HepG2 (cell line): Measurements from ENCODE around the gene ERF. TPM values are rescaled to one million over a fixed set of nuclear protein-coding genes. Genes with fewer than 3 reads are reported as not detected.

ENCODE experiments used
- BRCA1 ChIP-seq: sonication (generic); formaldehyde crosslinking; IDR thresholded peaks from 2 replicates; pipeline ENCODE4 v1.4.0; 2020; ENCODE audit warnings: missing genetic modification reagents
- ELF1 ChIP-seq: sonication (generic); formaldehyde crosslinking; IDR thresholded peaks from 2 replicates; pipeline ENCODE4 v1.4.0; 2020; ENCODE audit warnings: missing genetic modification reagents
- ESRRA ChIP-seq: sonication (generic); formaldehyde crosslinking; IDR thresholded peaks from 2 replicates; pipeline ENCODE4 v1.5.1; 2020; ENCODE audit warnings: mild to moderate bottlenecking, low read depth, missing genetic modification reagents
- FOXM1 ChIP-seq: sonication (generic); formaldehyde crosslinking; IDR thresholded peaks from 2 replicates; pipeline ENCODE4 v1.5.0; 2020; ENCODE audit warnings: missing genetic modification reagents
- GPN1 ChIP-seq: sonication (generic); formaldehyde crosslinking; IDR thresholded peaks from 2 replicates; pipeline ENCODE4 v1.5.1; 2020; ENCODE audit warnings: missing genetic modification reagents, borderline replicate concordance
- HDAC2 ChIP-seq: sonication (generic); formaldehyde crosslinking; IDR thresholded peaks from 2 replicates; pipeline ENCODE4 v1.4.0; 2020; ENCODE audit warnings: missing genetic modification reagents
- JUND ChIP-seq: sonication (generic); formaldehyde crosslinking; IDR thresholded peaks from 2 replicates; pipeline ENCODE4 v1.8.0; 2022; ENCODE audit warnings: mild to moderate bottlenecking, missing genetic modification reagents
- KDM6A ChIP-seq: IDR thresholded peaks from 2 replicates; pipeline ENCODE4 v1.6.1; 2016; ENCODE audit warnings: low read depth
- KLF9 ChIP-seq: IDR thresholded peaks from 2 replicates; pipeline ENCODE4 v1.6.1; 2016; ENCODE audit warnings: low read depth
- KMT2A ChIP-seq: sonication (generic); formaldehyde crosslinking; IDR thresholded peaks from 2 replicates; pipeline ENCODE4 v1.4.0; 2020; ENCODE audit warnings: missing genetic modification reagents
- MTF1 ChIP-seq: sonication (generic); formaldehyde crosslinking; IDR thresholded peaks from 2 replicates; pipeline ENCODE4 v1.5.0; 2020; ENCODE audit warnings: missing genetic modification reagents
- NFE2L1 ChIP-seq: sonication (generic); formaldehyde crosslinking; IDR thresholded peaks from 2 replicates; pipeline ENCODE4 v1.4.0; 2020; ENCODE audit warnings: missing genetic modification reagents, mild to moderate bottlenecking, borderline replicate concordance
- NPAS2 ChIP-seq: sonication (generic); formaldehyde crosslinking; IDR thresholded peaks from 2 replicates; pipeline ENCODE4 v1.8.0; 2022; ENCODE audit warnings: mild to moderate bottlenecking, missing genetic modification reagents, borderline replicate concordance
- SRF ChIP-seq: IDR thresholded peaks from 2 replicates; pipeline ENCODE4 v1.6.1; 2011; ENCODE audit warnings: mild to moderate bottlenecking, low read depth, low read length, moderate library complexity
- SYNCRIP ChIP-seq: fragments of 200-400 bp; formaldehyde crosslinking; IDR thresholded peaks from 2 replicates; pipeline ENCODE4 v1.6.1; 2018; ENCODE audit warnings: mild to moderate bottlenecking, low read depth, low read length; ENCODE audit not compliant: insufficient read depth
- TBL1XR1 ChIP-seq: fragments of 150-350 bp; IDR thresholded peaks from 2 replicates; pipeline ENCODE4 v1.6.1; 2014; ENCODE audit warnings: borderline replicate concordance, low read length; ENCODE audit not compliant: partially characterized antibody
- TCF7 ChIP-seq: sonication (generic); IDR thresholded peaks from 2 replicates; pipeline ENCODE4 v1.6.1; 2016; ENCODE audit warnings: antibody characterized with exemption, low read depth
- ZBTB7A ChIP-seq: sonication (generic); formaldehyde crosslinking; IDR thresholded peaks from 2 replicates; pipeline ENCODE4 v1.8.0; 2022; ENCODE audit warnings: mild to moderate bottlenecking, missing genetic modification reagents
- ZKSCAN5 ChIP-seq: sonication (generic); formaldehyde crosslinking; IDR thresholded peaks from 2 replicates; pipeline ENCODE4 v1.5.1; 2020; ENCODE audit warnings: mild to moderate bottlenecking, missing genetic modification reagents
- ZNF230 ChIP-seq: sonication (generic); formaldehyde crosslinking; IDR thresholded peaks from 2 replicates; pipeline ENCODE4 v1.4.0; 2020; ENCODE audit warnings: mild to moderate bottlenecking, missing genetic modification reagents
- ZNF24 ChIP-seq: fragments of 450-650 bp; IDR thresholded peaks from 2 replicates; pipeline ENCODE4 v1.6.1; 2017; ENCODE audit warnings: antibody characterized with exemption, mild to moderate bottlenecking
- ZNF430 ChIP-seq: sonication (generic); formaldehyde crosslinking; IDR thresholded peaks from 2 replicates; pipeline ENCODE4 v1.9.0; 2021; ENCODE audit warnings: mild to moderate bottlenecking, missing genetic modification reagents
- ZNF432 ChIP-seq: sonication (generic); formaldehyde crosslinking; IDR thresholded peaks from 2 replicates; pipeline ENCODE4 v1.5.0; 2020; ENCODE audit warnings: missing genetic modification reagents, mild to moderate bottlenecking, borderline replicate concordance
- ZNF629 ChIP-seq: sonication (generic); formaldehyde crosslinking; conservative IDR thresholded peaks from 2 replicates; pipeline ENCODE4 v1.5.0; 2020; ENCODE audit warnings: missing genetic modification reagents
- ZNF644 ChIP-seq: IDR thresholded peaks from 2 replicates; pipeline ENCODE4 v1.6.1; 2016; ENCODE audit warnings: low read depth
- ZNF674 ChIP-seq: sonication (generic); formaldehyde crosslinking; IDR thresholded peaks from 2 replicates; pipeline ENCODE4 v1.5.0; 2020; ENCODE audit warnings: low read depth, mild to moderate bottlenecking, missing genetic modification reagents
- ZNF784 ChIP-seq: sonication (generic); formaldehyde crosslinking; IDR thresholded peaks from 2 replicates; pipeline ENCODE4 v1.5.1; 2020; ENCODE audit warnings: missing genetic modification reagents, mild to moderate bottlenecking, borderline replicate concordance
- ZNF816 ChIP-seq: sonication (generic); formaldehyde crosslinking; IDR thresholded peaks from 2 replicates; pipeline ENCODE4 v1.8.0; 2022; ENCODE audit warnings: missing genetic modification reagents, mild to moderate bottlenecking, borderline replicate concordance
- ZNF839 ChIP-seq: sonication (generic); formaldehyde crosslinking; IDR thresholded peaks from 2 replicates; pipeline ENCODE4 v1.4.0; 2020; ENCODE audit warnings: missing genetic modification reagents, mild to moderate bottlenecking, borderline replicate concordance
- ZSCAN12 ChIP-seq: sonication (generic); formaldehyde crosslinking; IDR thresholded peaks from 2 replicates; pipeline ENCODE4 v1.9.0; 2021; ENCODE audit warnings: mild to moderate bottlenecking, missing genetic modification reagents
- ZZZ3 ChIP-seq: sonication (generic); formaldehyde crosslinking; IDR thresholded peaks from 2 replicates; pipeline ENCODE4 v1.4.0; 2020; ENCODE audit warnings: missing genetic modification reagents, mild to moderate bottlenecking, borderline replicate concordance
- polyA plus RNA-seq, 8 experiments: library from polyadenylated mRNA; depleted of rRNA in 3 of 8; stranded (reverse) in 7 of 8; unstranded in 1 of 8; fragments of >200 nt; fragmentation: Illumina TruSeq in 4 of 8; extraction: Trizol in 4 of 8; gene quantifications; 2 replicates each; pipeline versions ENCODE4 v1.2.1 to v1.2.3, GENCODE V29; 2011 to 2016; ENCODE audit warnings: low read depth in 4 of 8, missing spikeins in 1 of 8, mixed read lengths in 1 of 8; ENCODE audit not compliant: insufficient read depth in 1 of 8
- total RNA-seq, 5 experiments: library from RNA; depleted of rRNA; stranded (reverse); fragments of >200 nt; fragmentation: Illumina TruSeq; extraction: Trizol; gene quantifications; 2 replicates each; pipeline ENCODE4 v1.2.3, GENCODE V29; 2016; ENCODE audit warnings: low read depth in 1 of 5
- TF ChIP-seq, protein P1 (sequence below): sonication (generic); formaldehyde crosslinking; IDR thresholded peaks from 2 replicates; pipeline ENCODE4 v1.8.0; 2022; ENCODE audit warnings: low read depth, missing genetic modification reagents

ERF gene
- total and polyA plus RNA-seq, 2 of the 13 experiments (the other 11 are each of a cell fraction or from before 2014, with no cell fraction given) = 67.1 to 69.9 TPM

DNA sequence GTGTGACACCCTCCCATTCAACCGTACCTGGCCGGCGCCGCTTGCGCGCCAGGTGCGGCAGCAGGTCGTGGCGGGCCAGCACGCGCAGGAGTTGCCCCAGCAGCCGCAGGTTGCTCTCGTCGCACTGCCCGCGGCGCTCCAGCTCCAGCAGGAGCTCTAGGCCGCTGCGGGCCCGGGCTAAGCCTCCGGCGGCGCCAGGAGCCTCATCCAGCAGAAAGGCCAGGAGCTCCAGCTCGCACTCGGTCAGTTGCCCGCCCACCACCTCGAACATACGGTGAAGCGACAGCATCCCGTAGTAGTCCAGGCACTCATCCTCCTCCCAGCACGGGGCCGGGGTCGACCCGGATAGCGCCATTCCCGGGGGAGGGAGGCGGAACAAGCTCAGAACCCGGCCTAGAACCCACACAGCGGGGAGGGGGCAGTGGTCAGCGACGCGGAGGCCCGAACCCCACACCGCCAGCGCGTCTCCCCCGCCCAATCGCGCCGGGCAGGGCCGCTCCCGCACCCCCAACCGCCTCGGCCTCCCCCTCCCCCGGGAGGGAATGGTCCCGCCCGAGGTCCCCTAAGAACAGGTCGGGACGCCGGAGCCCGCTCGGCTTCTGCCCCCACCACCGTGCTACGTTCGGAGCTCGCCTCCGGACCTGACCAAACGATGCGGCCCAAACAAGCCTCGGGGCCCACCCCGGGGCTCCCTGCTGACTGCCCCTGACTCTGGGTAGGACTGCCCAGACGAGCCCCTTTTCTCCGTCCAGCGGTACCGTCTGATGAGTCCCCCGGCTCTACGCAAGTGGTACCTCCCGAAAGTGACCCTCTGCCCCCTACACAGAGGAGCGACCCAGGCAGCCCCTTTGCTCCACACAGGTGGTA lies 38.0 kb downstream of the ERF start (continued):
- no peak; the same call in 1 of the 2 replicates for TF ChIP-seq ESRRA (CRISPR knock-in tag)
- TF ChIP-seq ZNF839 (CRISPR knock-in tag) = no peak
- TF ChIP-seq ZNF784 (CRISPR knock-in tag) = no peak; the same call in 1 of the 2 replicates
- no peak for TF ChIP-seq SYNCRIP
- no peak for TF ChIP-seq FOXM1
- TF ChIP-seq HDAC2 (CRISPR knock-in tag) = no peak
- TF ChIP-seq TBL1XR1 = no peak
- peak; percentile 78; the same call in 1 of the 2 replicates for TF ChIP-seq ZNF674 (CRISPR knock-in tag)
- TF ChIP-seq ZNF430 (CRISPR knock-in tag) = no peak
- 0 out of 2 replicates have a peak, but pooled peaks have one; percentile 6 for TF ChIP-seq ZNF816
- TF ChIP-seq BRCA1 (CRISPR knock-in tag) = no peak
- no peak for TF ChIP-seq ELF1 (CRISPR knock-in tag)
- no peak for TF ChIP-seq ZNF230 (CRISPR knock-in tag)
- TF ChIP-seq ZSCAN12 (CRISPR knock-in tag) = no peak
- no peak for TF ChIP-seq JUND (CRISPR knock-in tag)
- no peak for TF ChIP-seq GPN1
- no peak; the same call in 1 of the 2 replicates for TF ChIP-seq KLF9 (CRISPR knock-in tag)
- TF ChIP-seq KDM6A (CRISPR knock-in tag) = no peak
- no peak for TF ChIP-seq ZKSCAN5 (CRISPR knock-in tag)
- no peak for TF ChIP-seq ZNF24
- TF ChIP-seq KMT2A (CRISPR knock-in tag) = 0 out of 2 replicates have a peak, but pooled peaks have one; percentile 26
- TF ChIP-seq SRF = no peak
- TF ChIP-seq, protein P1, sequence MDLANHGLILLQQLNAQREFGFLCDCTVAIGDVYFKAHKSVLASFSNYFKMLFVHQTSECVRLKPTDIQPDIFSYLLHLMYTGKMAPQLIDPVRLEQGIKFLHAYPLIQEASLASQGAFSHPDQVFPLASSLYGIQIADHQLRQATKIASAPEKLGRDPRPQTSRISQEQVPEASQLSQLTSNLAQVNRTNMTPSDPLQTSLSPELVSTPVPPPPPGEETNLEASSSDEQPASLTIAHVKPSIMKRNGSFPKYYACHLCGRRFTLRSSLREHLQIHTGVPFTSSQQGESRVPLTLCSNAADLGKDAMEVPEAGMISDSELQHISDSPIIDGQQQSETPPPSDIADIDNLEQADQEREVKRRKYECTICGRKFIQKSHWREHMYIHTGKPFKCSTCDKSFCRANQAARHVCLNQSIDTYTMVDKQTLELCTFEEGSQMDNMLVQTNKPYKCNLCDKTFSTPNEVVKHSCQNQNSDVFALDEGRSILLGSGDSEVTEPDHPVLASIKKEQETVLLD (CRISPR knock-in tag) = no peak
- no peak for TF ChIP-seq TCF7
- no peak for TF ChIP-seq ZNF629
- TF ChIP-seq MTF1 (CRISPR knock-in tag) = no peak
- no peak for TF ChIP-seq ZBTB7A (CRISPR knock-in tag)
- TF ChIP-seq ZNF644 (CRISPR knock-in tag) = no peak
- no peak for TF ChIP-seq NFE2L1 (CRISPR knock-in tag)
- no peak for TF ChIP-seq ZNF432
- TF ChIP-seq NPAS2 (CRISPR knock-in tag) = no peak
- no peak for TF ChIP-seq ZZZ3 (CRISPR knock-in tag)
